Peyer's patch (tissue), 4 donors: ENCODE data around the gene PPP1R1B.

Experiments used
- CTCF ChIP-seq, 6 experiments: fragments of 450-650 bp in 4 of 6; fragments of 200-600 bp in 2 of 6; sonication (generic) in 1 of 6; IDR thresholded peaks; one replicate each; pipeline ENCODE4 v1.5.1; 2017 to 2019; ENCODE audit warnings: antibody characterized with exemption in 6 of 6, mild to moderate bottlenecking in 3 of 6, moderate library complexity in 1 of 6
- POLR2A ChIP-seq, 2 donors: fragments of 450-650 bp; IDR thresholded peaks; one replicate each; pipeline ENCODE4 v1.5.1; 2017; ENCODE audit warnings: antibody characterized with exemption in 2 of 2, mild to moderate bottlenecking in 2 of 2, moderate library complexity in 2 of 2

- no peak for TF ChIP-seq POLR2A (IDR thresholded peaks at IDR 0.05)
- TF ChIP-seq CTCF (IDR thresholded peaks at IDR 0.05): no peak
These were observed 28.4 kb downstream of the PPP1R1B start for GRCh38 chr17:39655105-39655504.
